Glomerular endothelial cell (primary cell): ENCODE results near the gene NUDT5. TPM values are rescaled to one million over a fixed set of nuclear protein-coding genes. Genes with fewer than 3 reads are reported as not detected.
A peak's percentile ranks its signal among the peaks of the same experiment; 100 is the strongest.

Experiments
- DNase-seq: peaks from one replicate; pipeline ENCODE4 v3.0.0-alpha.2; 2011; ENCODE audit warnings: low read depth, low spot score; ENCODE audit errors: extremely low read depth
- total RNA-seq: library from RNA; depleted of rRNA; stranded (reverse); fragments of >200 nt; gene quantifications from 2 replicates; pipeline ENCODE4 v1.2.3, GENCODE V29; 2015

Gene NUDT5
- total RNA-seq, 1 donor from 2014 or later: 63.9 TPM

DNA sequence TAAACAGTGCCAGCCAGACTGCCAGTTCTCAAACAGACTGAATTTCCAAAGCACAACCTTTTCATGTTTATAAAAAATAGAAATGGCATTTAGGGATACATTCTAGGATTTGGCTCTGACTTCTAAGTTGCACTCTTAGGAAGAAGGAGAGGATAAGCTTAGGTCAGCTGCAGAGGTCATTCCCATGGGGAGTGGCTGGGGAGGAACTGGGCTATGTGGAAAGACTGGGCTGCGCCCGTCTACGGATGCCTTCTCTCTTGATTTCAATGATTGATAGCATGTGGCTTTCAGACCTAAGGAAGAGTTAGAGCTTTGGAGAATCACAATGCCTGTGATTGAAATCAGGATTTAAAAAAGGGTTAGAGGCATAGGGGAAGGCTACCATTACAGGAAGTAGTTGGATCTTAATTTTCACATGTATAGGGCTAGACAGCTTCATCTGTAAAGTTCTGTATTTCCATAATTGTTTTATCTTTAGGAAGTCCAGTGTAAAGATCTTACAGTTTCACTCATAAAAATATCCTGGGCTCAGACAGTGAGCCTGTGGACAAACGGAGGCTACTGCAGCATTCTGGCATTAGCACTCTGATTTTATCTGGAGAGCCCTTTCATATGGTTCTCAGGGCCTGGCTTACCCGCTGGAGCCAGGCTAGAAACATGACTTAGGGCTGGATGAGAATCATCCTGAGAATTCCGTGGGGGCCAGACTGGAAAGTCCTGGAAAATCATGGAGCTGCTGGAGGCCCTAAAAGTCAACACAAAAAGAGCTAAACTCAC is 29.5 kb downstream of the NUDT5 start:
- DNase-seq: no peak

DNA sequence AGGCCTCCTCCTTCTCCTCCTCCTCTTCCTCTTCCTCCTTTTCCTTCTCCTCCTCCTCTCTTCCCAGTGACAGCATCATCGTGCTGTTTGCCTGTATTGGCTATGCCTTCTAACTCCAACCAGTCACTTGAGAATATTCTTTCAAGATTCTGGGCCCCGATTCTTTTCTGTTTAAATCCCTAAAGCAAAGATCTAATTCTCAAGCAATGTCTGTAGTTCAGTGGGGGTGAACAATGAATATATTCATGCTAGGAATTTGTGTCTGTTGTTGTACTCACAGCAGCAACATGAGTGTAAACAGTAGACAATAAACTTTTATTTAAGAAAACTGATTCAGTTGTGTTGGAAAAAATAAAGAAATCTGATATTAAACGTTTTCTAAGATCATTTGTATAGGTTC is 30.7 kb downstream of the NUDT5 start:
- DNase-seq: no peak

DNA sequence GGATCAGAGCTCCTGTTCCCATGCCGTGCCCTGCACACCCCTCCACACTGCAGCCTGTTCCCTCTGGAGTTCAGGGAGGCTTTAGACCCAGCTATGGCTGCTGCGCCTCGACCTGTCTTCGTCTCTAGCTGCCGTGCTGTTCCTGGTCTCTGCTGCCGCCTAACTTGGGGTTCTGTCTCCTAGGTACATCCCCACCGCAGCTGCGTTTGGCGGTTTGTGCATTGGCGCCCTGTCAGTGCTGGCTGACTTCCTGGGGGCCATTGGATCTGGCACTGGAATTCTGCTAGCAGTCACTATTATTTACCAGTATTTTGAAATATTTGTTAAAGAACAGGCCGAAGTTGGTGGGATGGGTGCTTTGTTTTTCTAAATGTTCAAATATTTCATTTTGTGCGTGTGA is 31.6 kb downstream of the NUDT5 start:
- DNase-seq: no peak

DNA sequence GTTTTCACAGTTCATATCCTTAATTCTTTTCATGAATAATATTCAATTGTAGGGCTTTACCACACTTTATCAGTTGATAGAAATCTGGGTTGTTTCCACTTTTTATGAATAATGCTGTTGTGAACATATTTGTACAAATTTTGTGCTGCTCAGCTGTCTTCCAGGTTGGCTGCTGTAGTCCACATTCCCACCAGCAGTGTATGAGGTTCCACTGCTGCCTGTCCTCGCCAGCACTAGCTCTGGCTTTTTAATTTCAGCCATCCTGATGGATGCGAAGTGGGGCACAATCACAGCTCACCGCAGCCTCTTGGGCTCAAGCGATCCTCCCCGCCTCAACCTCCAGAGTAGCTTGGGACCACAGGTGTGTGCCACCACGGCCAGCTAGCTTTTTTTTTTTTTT is 32.8 kb downstream of the NUDT5 start:
- no peak for DNase-seq

DNA sequence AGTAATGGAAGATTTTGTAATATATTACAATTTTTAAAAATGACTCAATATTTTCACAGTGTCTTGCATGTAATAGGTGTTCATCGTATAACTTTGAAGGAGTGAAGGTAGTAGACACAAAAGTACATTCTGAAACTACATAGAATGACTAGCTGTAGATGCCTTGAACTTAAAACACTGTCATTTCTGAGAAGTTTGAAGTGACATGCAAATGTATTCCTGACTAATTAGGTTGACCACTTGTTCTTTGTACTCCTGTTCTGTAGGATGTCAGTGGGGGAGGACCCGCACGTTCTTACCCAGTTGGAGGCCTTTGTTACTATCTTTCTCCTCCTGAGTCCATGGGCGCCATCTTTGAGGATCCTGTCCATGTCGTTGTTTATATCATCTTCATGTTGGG is 35.0 kb downstream of the NUDT5 start:
- no peak for DNase-seq

DNA sequence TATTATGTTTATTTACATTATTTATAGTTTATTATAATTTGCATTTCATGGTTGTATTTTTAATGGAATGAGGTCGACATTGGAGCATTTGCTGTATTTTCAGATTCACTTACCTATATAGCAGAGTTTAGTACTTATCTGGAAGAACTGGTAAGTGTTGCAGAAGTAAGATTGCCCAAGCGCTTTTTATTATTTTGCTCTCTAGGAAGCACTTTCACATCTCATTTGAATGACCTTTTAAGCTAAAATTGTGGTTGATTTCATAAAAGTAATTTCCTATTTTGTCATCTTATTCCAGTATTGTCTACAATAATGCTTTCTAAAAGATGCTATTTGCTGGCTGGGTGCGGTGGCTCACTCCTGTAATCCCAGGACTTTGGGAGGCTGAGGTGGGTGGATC is 37.6 kb downstream of the NUDT5 start:
- DNase-seq: no peak

DNA sequence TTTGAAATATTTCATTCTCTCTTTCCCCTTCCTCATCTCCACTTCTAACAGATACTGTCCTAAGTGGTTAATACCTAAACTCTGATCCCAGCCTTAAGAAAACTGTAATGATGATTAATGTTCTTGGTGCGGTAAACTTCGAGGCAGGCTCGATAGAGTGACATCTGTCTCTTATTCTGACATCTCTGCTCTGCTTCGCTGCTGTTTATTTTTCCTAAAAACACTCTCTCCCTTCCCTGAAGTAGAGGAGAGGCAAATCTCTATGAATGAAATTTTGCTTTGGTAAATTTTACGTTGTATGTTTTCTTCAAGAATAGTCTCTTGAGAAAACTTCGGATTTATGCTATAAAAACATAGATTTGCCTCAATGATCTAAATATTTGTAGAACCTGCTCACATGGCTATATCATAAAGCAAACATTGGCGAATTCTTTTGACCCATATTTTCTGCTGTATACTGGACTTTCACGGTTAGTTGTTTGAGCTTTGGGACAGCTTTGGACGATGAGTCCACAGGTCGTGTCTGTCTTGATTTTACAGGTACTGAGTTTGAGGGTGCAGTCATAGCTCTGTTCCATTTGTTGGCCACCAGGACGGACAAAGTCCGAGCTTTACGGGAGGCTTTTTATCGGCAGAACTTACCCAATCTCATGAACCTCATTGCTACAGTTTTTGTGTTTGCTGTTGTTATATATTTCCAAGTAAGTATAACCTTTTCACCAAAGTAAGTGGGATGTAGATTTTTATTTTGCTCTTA is 39.1 kb downstream of the NUDT5 start:
- DNase-seq: no peak

DNA sequence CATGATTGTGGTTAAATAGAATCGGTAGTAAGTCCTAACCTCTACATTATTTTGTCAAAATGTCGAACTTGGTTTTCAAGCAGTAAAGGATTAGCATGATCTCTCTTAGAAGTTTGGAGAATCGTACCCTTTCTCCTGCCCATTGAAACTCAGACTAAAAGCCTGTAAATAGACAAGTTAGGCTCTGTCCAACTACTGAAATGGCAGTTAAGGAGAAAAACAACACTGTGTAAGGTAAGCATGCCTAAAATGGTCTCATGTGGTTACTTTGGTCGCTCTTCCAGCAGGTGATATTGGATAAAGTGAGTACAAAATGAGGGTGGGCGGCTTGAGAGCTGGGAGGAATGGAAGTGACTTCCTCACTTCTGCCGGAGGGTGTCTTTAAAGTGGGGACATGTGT is 41.2 kb downstream of the NUDT5 start:
- no peak for DNase-seq

DNA sequence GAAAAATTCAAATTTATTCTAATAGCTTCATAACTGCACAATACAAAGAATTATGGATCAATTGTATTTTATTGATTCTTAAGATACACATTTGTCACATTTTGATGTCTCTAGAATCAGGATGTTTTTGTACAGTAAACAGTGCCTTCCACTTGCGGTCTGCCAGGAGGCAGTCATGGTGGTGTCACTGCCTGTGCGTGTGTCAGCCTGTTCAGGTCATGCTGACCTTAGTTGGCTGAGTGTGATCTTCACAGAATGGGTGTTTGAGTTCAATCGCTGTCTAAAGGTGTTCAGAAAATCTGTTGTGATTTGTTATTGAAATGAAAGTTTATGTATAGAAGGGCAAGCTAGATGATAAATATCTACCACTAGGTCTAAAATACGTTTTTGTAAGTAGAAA is 45.5 kb downstream of the NUDT5 start:
- no peak for DNase-seq

DNA sequence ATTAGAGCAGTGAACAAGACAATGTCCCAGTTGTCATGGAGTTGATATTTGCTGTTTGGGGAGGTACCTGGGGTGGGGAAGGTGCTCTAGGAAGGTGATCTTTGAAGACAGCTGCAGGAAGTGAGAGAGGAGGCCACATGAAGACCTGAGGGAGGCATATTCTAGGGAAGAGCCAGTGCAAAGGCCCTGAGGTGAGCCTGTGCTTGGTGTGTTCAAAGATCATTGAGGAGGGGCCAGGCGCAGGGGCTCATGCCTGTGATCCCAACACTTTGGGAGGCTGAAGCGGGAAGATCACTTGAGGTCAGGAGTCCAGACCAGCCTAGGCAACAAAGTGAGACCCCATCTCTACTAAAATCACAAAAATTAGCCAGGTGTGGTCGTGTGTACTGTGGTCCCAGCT is 51.2 kb downstream of the NUDT5 start:
- DNase-seq: no peak

DNA sequence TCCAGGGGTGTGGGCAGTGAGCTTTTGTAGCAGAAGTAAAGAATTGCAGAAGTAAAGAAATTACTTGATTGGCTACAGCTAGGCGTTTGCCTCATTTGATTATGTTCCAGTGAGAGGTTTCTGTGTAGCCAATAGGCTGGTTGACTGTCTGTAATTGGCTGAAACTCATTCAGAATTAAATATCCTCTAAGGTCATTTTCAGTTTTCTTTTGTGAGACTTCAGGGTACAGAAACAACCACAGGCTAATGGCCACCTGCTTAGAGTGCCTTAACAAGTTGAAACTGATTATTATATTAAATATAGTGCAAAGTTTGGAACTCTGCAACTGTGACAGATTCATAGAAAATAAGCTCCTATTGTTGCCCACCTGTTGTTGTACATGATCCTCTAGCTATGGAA is 55.7 kb downstream of the NUDT5 start:
- no peak for DNase-seq

DNA sequence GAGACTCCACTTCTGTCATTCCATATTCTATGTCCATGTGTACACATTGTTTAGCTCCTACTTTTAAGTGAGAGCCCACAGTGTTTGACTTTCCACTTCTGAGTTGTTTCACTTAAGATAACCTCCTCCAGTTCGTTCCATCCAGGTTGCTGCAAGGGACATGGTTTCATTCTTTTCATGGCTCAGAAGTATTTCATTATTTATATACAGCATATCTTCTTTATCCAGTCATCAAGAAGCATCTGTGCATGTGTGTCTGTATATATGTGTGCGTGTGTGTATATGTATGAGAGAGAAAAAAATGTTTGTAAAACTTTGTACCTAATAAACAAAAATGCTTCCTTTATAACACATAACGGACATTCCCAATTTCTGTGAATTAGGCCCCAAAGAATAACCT is 60.1 kb downstream of the NUDT5 start:
- DNase-seq: no peak

DNA sequence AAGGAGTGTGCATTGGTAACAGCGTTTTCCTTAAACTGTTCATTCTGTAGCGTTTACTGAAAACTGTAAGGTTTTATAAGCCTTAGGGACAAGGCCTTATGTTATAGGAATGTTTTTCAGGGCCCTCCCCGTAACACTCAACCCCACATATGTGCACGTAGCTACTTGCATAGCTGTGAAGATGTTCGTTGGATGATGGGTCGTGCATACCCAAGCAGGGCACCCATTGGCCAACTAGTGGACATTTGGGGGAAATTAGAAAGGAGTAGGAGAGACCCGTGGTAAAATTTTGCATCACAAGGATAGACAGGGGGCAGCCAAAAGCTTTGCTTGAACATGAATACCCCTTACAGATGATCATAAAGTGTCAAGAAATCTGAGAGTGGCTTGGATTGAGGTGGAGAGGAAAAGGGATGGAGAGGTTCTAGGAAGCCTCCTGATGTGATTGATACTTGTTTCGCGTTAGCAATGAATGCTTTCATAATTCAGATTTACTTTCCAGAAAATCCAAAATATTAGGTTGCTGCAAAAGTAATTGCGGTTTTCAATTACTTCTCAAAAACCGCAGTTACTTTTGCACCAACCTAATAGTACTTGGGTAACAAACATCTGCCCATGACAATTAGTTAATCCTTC is 65.3 kb downstream of the NUDT5 start:
- DNase-seq: peak; percentile 41

DNA sequence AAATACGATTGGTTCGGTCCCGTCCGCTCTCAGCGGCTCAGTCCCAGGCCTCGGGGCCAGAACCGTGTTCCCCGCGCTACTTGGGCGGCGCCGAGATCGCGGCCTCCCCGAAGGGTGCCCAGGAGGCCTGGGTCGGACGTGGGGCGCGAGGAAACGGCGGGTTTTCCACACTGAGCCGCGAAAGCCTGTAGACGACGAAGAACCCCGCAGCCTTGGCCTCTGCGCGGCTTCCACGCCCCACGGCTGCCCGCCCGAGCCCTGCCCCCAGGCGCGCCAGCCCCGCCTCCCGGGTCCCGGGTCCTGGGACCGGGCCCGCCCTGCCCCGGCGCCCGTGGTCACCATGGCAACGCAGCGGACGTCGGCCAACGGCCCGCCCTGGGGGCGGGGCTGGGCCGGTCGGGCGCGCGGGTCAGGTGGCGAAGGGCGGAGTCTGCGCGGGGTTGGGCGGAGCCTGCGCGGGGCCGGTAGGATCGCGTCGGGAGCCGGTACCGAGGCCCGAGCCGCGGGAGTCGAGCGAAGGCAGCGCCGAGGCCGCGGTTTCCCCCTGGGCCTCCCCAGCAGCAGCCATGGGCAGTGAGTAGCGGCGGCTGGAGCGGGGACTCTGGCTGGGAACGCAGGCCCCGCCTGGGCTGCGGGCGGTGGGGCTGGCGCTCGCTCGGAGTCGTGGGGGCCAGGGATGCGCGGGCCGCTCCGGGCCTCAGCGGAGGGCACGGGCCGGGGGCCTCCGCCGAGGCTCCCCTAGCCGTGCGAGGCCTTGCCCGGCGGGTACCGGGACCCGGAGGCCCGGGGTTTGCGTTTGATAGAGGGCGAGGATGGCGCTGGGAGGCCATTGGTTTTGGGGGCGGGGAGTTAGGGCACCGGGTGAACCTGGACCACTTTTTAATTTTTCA is 66.2 kb downstream of the NUDT5 start, which contains the start of gene SEC61A2:
SEC61A2 (plus strand) TSS at position 456 of the 890 bp plus-strand sequence; CDS start at position 567, 111 bp downstream.
- DNase-seq: no peak

DNA sequence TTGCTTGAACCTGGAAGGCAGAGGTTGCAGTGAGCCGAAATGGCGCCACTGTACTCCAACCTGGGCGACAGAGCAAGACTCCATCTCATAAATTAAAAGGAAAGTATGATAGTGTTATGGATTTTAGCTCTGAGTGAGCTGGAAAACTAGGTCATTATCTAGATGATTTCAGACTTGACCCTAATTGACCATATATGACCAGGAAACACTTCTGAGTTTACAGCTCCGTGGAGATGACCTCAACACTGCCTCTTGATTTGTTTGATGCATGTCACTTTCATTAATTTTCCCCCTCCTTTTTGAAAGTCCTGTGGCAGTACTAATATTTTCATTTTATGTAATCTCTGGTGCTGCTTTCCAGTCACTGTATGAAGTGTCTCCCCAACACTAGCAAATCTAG is 74.0 kb downstream of the NUDT5 start:
- no peak for DNase-seq

Other genes with a start within 250 kb of the NUDT5 start
- gene UPF2, start 153.1 kb downstream of the NUDT5 start, total RNA-seq: 13.1 and 17.1 TPM in 2 replicates
- gene DHTKD1, start 126.9 kb downstream of the NUDT5 start, total RNA-seq: 12.0 and 28.5 TPM in 2 replicates
- 6.0 and 9.0 TPM in 2 replicates for gene SEC61A2, start 66.2 kb downstream of the NUDT5 start, total RNA-seq
- gene CDC123, start 297 bp upstream of the NUDT5 start, total RNA-seq: 105 and 119 TPM in 2 replicates
- 2.0 and 2.8 TPM in 2 replicates for gene CAMK1D, start 153.7 kb upstream of the NUDT5 start, total RNA-seq